Measurements from ENCODE around the gene APELA.
"Not testable (repeated sequence)": the region's sequence is repeated elsewhere in the genome, so short reads cannot be mapped to it uniquely, and the experiment has no call there.

APELA gene

GRCh38 chr4:164924670-164925238, 47.8 kb downstream of the APELA start:
- H3K4me1 ChIP-seq (ENCODE audit: control insufficient read depth, insufficient read depth, low read length): no peaks in the 10 kb centered on the region
- H3K9ac ChIP-seq (ENCODE audit: low read length): no peak overlapping the region
- no peak overlapping the region for H3K27ac ChIP-seq (ENCODE audit: low read depth, low read length)
- H3K27me3 ChIP-seq (ENCODE audit: control insufficient read depth, insufficient read depth, low read length): no peaks in the 10 kb centered on the region
- H3K36me3 ChIP-seq (ENCODE audit: control insufficient read depth, insufficient read depth, low read length): no peaks in the 10 kb centered on the region
- no peak overlapping the region for H3K4me3 ChIP-seq (ENCODE audit: low read depth, low read length)
- H3K9me3 ChIP-seq (ENCODE audit: control insufficient read depth, insufficient read depth, low read depth, low read length): no peaks in the 10 kb centered on the region

DNA sequence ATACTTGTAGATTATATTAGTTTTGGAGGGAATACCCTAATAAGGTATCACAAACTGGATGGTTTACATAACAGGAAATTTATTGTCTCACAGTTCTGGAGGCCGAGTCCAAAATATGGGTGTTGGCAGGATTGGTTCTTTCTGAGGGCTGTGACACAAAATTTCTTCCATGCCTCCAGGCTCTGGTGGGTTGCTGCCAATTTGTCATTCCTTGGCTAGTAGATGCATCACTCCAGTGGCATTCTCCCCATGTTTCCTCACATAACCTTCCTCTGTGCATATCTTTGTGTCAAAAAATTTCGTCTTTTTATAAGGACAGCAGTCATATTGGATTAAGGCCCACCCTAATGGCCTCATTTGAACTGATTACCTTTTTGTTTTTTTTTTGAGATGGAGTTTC, 49.3 kb downstream of the APELA start:
- no peaks in the 10 kb centered on the region for H3K36me3 ChIP-seq (ENCODE audit: control insufficient read depth, insufficient read depth, low read length)
- no peaks in the 10 kb centered on the region for H3K4me1 ChIP-seq (ENCODE audit: control insufficient read depth, insufficient read depth, low read length)
- H3K4me3 ChIP-seq (ENCODE audit: low read depth, low read length): no peak overlapping the region
- no peaks in the 10 kb centered on the region for H3K27me3 ChIP-seq (ENCODE audit: control insufficient read depth, insufficient read depth, low read length)
- H3K9me3 ChIP-seq (ENCODE audit: control insufficient read depth, insufficient read depth, low read depth, low read length): no peaks in the 10 kb centered on the region
- no peak overlapping the region for H3K27ac ChIP-seq (ENCODE audit: low read depth, low read length)
- no peak overlapping the region for H3K9ac ChIP-seq (ENCODE audit: low read length)

- H3K27ac ChIP-seq (ENCODE audit: low read depth, low read length); H3K36me3 ChIP-seq (ENCODE audit: control insufficient read depth, insufficient read depth, low read length); H3K4me1 ChIP-seq (ENCODE audit: control insufficient read depth, insufficient read depth, low read length); H3K4me3 ChIP-seq (ENCODE audit: low read depth, low read length); H3K9ac ChIP-seq (ENCODE audit: low read length); H3K9me3 ChIP-seq (ENCODE audit: control insufficient read depth, insufficient read depth, low read depth, low read length); H3K27me3 ChIP-seq (ENCODE audit: control insufficient read depth, insufficient read depth, low read length): not testable (repeated sequence)
Measured at GRCh38 chr4:164927101-164927500, 50.1 kb downstream of the APELA start.

GRCh38 chr4:164930647-164931046, 53.7 kb downstream of the APELA start:
- Histone ChIP-seq H3K27me3 (ENCODE audit: control insufficient read depth, insufficient read depth, low read length) (no peaks in the 10 kb centered on the region), H3K4me1 (ENCODE audit: control insufficient read depth, insufficient read depth, low read length) (no peaks in the 10 kb centered on the region), H3K36me3 (ENCODE audit: control insufficient read depth, insufficient read depth, low read length) (no peaks in the 10 kb centered on the region), H3K4me3 (ENCODE audit: low read depth, low read length) (no peak overlapping the region), H3K9ac (ENCODE audit: low read length) (no peak overlapping the region), H3K9me3 (ENCODE audit: control insufficient read depth, insufficient read depth, low read depth, low read length) (no peaks in the 10 kb centered on the region), H3K27ac (ENCODE audit: low read depth, low read length) (no peak overlapping the region)

- no peaks in the 10 kb centered on the region for H3K36me3 ChIP-seq (ENCODE audit: control insufficient read depth, insufficient read depth, low read length)
- H3K4me1 ChIP-seq (ENCODE audit: control insufficient read depth, insufficient read depth, low read length): peaks cover 6% of the 10 kb centered on the region; the same call in 1 of the 2 replicates
- H3K9ac ChIP-seq (ENCODE audit: low read length): no peak overlapping the region
- H3K9me3 ChIP-seq (ENCODE audit: control insufficient read depth, insufficient read depth, low read depth, low read length): no peaks in the 10 kb centered on the region
- no peak overlapping the region for H3K27ac ChIP-seq (ENCODE audit: low read depth, low read length)
- H3K4me3 ChIP-seq (ENCODE audit: low read depth, low read length): no peak overlapping the region
- no peaks in the 10 kb centered on the region for H3K27me3 ChIP-seq (ENCODE audit: control insufficient read depth, insufficient read depth, low read length)
Measured at GRCh38 chr4:164931551-164932324, 54.8 kb downstream of the APELA start.

DNA sequence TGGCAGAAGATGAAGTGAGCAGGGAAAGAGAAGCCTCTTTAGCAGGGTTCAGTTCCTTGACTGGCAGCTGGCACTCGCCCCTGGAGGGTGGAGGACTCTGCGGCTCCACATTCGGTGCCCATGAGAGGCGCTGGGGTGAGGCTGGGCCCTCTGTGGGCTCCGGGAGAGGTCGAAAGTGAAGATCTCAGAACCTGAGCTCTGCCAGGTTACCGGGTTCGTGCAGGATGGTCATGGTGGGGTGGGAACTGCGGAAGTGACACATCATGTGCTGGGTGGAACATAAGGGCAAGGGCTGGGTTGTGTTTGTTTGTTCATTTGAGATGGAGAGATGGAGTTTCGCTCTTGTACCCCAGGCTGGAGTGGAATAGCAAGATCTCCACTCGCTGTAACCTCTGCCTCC, 56.3 kb downstream of the APELA start:
- no peak overlapping the region for H3K9ac ChIP-seq (ENCODE audit: low read length)
- no peaks in the 10 kb centered on the region for H3K9me3 ChIP-seq (ENCODE audit: control insufficient read depth, insufficient read depth, low read depth, low read length)
- H3K27ac ChIP-seq (ENCODE audit: low read depth, low read length): no peak overlapping the region
- H3K4me3 ChIP-seq (ENCODE audit: low read depth, low read length): no peak overlapping the region
- no peaks in the 10 kb centered on the region for H3K36me3 ChIP-seq (ENCODE audit: control insufficient read depth, insufficient read depth, low read length)
- H3K4me1 ChIP-seq (ENCODE audit: control insufficient read depth, insufficient read depth, low read length): peaks cover 17% of the 10 kb centered on the region
- no peaks in the 10 kb centered on the region for H3K27me3 ChIP-seq (ENCODE audit: control insufficient read depth, insufficient read depth, low read length)

DNA sequence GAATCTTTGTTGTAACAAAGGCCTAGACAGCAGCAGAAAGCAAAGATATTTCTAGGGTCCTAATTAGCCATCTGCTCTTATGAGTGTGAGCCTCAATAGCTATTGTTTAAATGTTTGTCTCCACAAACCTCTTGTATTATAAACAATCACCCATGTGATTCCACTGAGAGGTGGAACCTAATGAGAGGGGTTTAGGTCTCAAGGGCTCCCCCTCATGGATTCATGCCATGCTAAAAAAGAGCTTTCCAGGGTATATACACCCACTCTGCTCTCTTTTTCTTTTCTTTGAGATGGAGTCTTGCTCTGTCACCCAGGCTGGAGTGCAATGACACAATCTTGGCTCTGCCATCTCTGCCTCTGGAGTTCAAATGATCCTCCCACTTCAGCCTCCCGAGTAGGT, 58.4 kb downstream of the APELA start:
- no peaks in the 10 kb centered on the region for H3K27me3 ChIP-seq (ENCODE audit: control insufficient read depth, insufficient read depth, low read length)
- H3K4me1 ChIP-seq (ENCODE audit: control insufficient read depth, insufficient read depth, low read length): peaks cover 17% of the 10 kb centered on the region
- H3K4me3 ChIP-seq (ENCODE audit: low read depth, low read length): no peak overlapping the region
- no peaks in the 10 kb centered on the region for H3K36me3 ChIP-seq (ENCODE audit: control insufficient read depth, insufficient read depth, low read length)
- H3K9ac ChIP-seq (ENCODE audit: low read length): no peak overlapping the region
- H3K27ac ChIP-seq (ENCODE audit: low read depth, low read length): no peak overlapping the region
- H3K9me3 ChIP-seq (ENCODE audit: control insufficient read depth, insufficient read depth, low read depth, low read length): no peaks in the 10 kb centered on the region

DNA sequence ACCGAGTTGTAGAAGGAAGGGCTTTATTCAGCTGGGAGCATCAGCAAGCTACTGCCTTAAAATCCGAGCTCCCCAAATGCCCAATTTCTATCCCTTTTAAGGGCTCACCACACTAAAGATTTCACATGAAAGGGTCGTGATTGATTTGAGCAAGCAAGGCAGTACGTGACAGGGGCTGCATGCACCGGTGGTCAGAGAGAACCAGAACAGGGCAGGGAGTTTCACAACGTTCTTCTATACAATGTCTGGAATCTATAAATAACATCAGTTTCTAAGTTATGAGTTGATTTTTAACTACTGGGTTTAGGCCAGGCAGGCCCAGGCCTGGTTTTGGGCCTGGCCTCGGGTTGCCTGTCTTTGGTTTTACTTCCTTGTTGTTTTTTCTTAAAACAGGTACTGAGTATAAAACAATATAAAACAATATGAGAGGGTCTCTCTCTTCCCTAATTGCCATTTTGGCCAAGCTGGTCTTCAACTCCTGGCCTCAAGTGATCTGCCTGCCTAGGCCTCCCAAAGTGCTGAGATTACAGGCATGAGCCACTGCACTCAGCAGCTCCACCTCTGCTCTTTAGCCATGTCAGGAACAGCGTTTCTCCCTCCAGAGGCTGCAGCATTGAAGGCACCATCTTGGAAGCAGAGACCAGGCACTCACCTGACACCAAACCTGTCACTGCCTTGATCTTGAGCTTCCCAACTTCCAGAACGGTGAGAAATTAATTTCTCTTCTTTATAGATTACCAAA, 59.1 kb downstream of the APELA start:
- not testable (repeated sequence) for H3K4me3 ChIP-seq (ENCODE audit: low read depth, low read length); H3K27ac ChIP-seq (ENCODE audit: low read depth, low read length); H3K9me3 ChIP-seq (ENCODE audit: control insufficient read depth, insufficient read depth, low read depth, low read length); H3K36me3 ChIP-seq (ENCODE audit: control insufficient read depth, insufficient read depth, low read length); H3K27me3 ChIP-seq (ENCODE audit: control insufficient read depth, insufficient read depth, low read length); H3K9ac ChIP-seq (ENCODE audit: low read length)
- H3K4me1 ChIP-seq (ENCODE audit: control insufficient read depth, insufficient read depth, low read length): peaks cover 17% of the 10 kb centered on the region

GRCh38 chr4:164937576-164938270, 60.7 kb downstream of the APELA start:
- no peaks in the 10 kb centered on the region for H3K27me3 ChIP-seq (ENCODE audit: control insufficient read depth, insufficient read depth, low read length)
- H3K4me3 ChIP-seq (ENCODE audit: low read depth, low read length): no peak overlapping the region
- no peak overlapping the region for H3K9ac ChIP-seq (ENCODE audit: low read length)

GRCh38 chr4:164943192-164943591, 66.2 kb downstream of the APELA start:
- Histone ChIP-seq H3K4me1 (ENCODE audit: control insufficient read depth, insufficient read depth, low read length) (0 out of 2 replicates have a peak, but pooled peaks cover 5% of the 10 kb centered on the region), H3K27ac (ENCODE audit: low read depth, low read length) (no peak overlapping the region), H3K9ac (ENCODE audit: low read length) (no peak overlapping the region), H3K27me3 (ENCODE audit: control insufficient read depth, insufficient read depth, low read length) (no peaks in the 10 kb centered on the region), H3K36me3 (ENCODE audit: control insufficient read depth, insufficient read depth, low read length) (no peaks in the 10 kb centered on the region), H3K9me3 (ENCODE audit: control insufficient read depth, insufficient read depth, low read depth, low read length) (no peaks in the 10 kb centered on the region), H3K4me3 (ENCODE audit: low read depth, low read length) (no peak overlapping the region)

More at GRCh38 chr4:164937576-164938270, 60.7 kb downstream of the APELA start:
- Histone ChIP-seq H3K4me1 (ENCODE audit: control insufficient read depth, insufficient read depth, low read length) (peaks cover 17% of the 10 kb centered on the region), H3K27ac (ENCODE audit: low read depth, low read length) (no peak overlapping the region), H3K9me3 (ENCODE audit: control insufficient read depth, insufficient read depth, low read depth, low read length) (no peaks in the 10 kb centered on the region), H3K36me3 (ENCODE audit: control insufficient read depth, insufficient read depth, low read length) (no peaks in the 10 kb centered on the region)

- peaks cover 9% of the 10 kb centered on the region; the same call in 1 of the 2 replicates for H3K4me1 ChIP-seq (ENCODE audit: control insufficient read depth, insufficient read depth, low read length)
- H3K27me3 ChIP-seq (ENCODE audit: control insufficient read depth, insufficient read depth, low read length): no peaks in the 10 kb centered on the region
- H3K27ac ChIP-seq (ENCODE audit: low read depth, low read length): no peak overlapping the region
- H3K4me3 ChIP-seq (ENCODE audit: low read depth, low read length): no peak overlapping the region
- H3K36me3 ChIP-seq (ENCODE audit: control insufficient read depth, insufficient read depth, low read length): no peaks in the 10 kb centered on the region
- H3K9me3 ChIP-seq (ENCODE audit: control insufficient read depth, insufficient read depth, low read depth, low read length): no peaks in the 10 kb centered on the region
- no peak overlapping the region for H3K9ac ChIP-seq (ENCODE audit: low read length)
Measured at GRCh38 chr4:164945146-164945545, 68.2 kb downstream of the APELA start.
